GM19324 (cell line): ENCODE data around the gene SORBS2.

Source experiments
- ATAC-seq: cut with Tn5 transposase; IDR thresholded peaks from one replicate; pipeline ENCODE4 v1.9.1; 2021; ENCODE audit warnings: mild to moderate bottlenecking, moderate library complexity; ENCODE audit not compliant: unreplicated experiment, low FRiP score

The SORBS2 gene

GRCh38 chr4:185743722-185744487 lies 68.1 kb downstream of the SORBS2 start:
- ATAC-seq: no peak

- ATAC-seq: peak; percentile 45
Measured at GRCh38 chr4:185742766-185743165, 69.2 kb downstream of the SORBS2 start.

- no peak for ATAC-seq
Measured at GRCh38 chr4:185741795-185742194, 70.2 kb downstream of the SORBS2 start.

- peak; percentile 41 for ATAC-seq
Measured at GRCh38 chr4:185740471-185740873, 71.5 kb downstream of the SORBS2 start.

GRCh38 chr4:185738820-185739219 lies 73.2 kb downstream of the SORBS2 start:
- ATAC-seq: peak; percentile 38

GRCh38 chr4:185738038-185738552 lies 73.9 kb downstream of the SORBS2 start:
- ATAC-seq: no peak

GRCh38 chr4:185737489-185738037 lies 74.4 kb downstream of the SORBS2 start:
- ATAC-seq: no peak

- no peak for ATAC-seq
Measured at GRCh38 chr4:185736882-185737281, 75.1 kb downstream of the SORBS2 start.

- ATAC-seq: no peak
Measured at GRCh38 chr4:185735866-185736400, 76.1 kb downstream of the SORBS2 start.

GRCh38 chr4:185734930-185735329 lies 77.1 kb downstream of the SORBS2 start:
- ATAC-seq: no peak

GRCh38 chr4:185734214-185734613 lies 77.8 kb downstream of the SORBS2 start:
- ATAC-seq: peak; percentile 55

GRCh38 chr4:185730849-185731608 lies 81.0 kb downstream of the SORBS2 start:
- ATAC-seq: peak; percentile 55

GRCh38 chr4:185730387-185730786 lies 81.6 kb downstream of the SORBS2 start:
- peak; percentile 41 for ATAC-seq

GRCh38 chr4:185729391-185729804 lies 82.6 kb downstream of the SORBS2 start:
- no peak for ATAC-seq

GRCh38 chr4:185728893-185729292 lies 83.1 kb downstream of the SORBS2 start:
- ATAC-seq: no peak

GRCh38 chr4:185726931-185727330 lies 85.1 kb downstream of the SORBS2 start:
- no peak for ATAC-seq

GRCh38 chr4:185723631-185724260 lies 88.2 kb downstream of the SORBS2 start:
- ATAC-seq: no peak

- ATAC-seq: no peak
Measured at GRCh38 chr4:185722029-185722316, 90.0 kb downstream of the SORBS2 start.

- no peak for ATAC-seq
Measured at GRCh38 chr4:185721190-185722028, 90.6 kb downstream of the SORBS2 start.

- no peak for ATAC-seq
Measured at GRCh38 chr4:185719500-185719858, 92.5 kb downstream of the SORBS2 start.
